KMS-11 (cell line): ENCODE measurements around the gene KCNQ1.

Experiments used
- H2AFZ ChIP-seq: fragments of 200-600 bp; sonication (generic); 2 replicates; pipeline ENCODE4 v1.6.1; 2016; ENCODE audit warnings: antibody characterized with exemption, mixed run types, low read depth
- H3K27ac ChIP-seq: fragments of 200-600 bp; sonication (generic); 2 replicates; pipeline ENCODE4 v1.6.1; 2016; ENCODE audit warnings: mild to moderate bottlenecking, mixed run types
- H3K27me3 ChIP-seq: fragments of 200-600 bp; sonication (generic); 2 replicates; pipeline ENCODE4 v1.6.1; 2017; ENCODE audit warnings: mild to moderate bottlenecking, low read depth, mixed run types, moderate library complexity; ENCODE audit not compliant: insufficient read depth
- H3K36me3 ChIP-seq: fragments of 200-600 bp; sonication (generic); 2 replicates; pipeline ENCODE4 v1.6.1; 2017; ENCODE audit warnings: mild to moderate bottlenecking, mixed run types; ENCODE audit not compliant: insufficient read depth
- H3K4me1 ChIP-seq: fragments of 200-600 bp; sonication (generic); 2 replicates; pipeline ENCODE4 v1.6.1; 2016; ENCODE audit warnings: mild to moderate bottlenecking, low read depth, mixed run types; ENCODE audit not compliant: poor library complexity, severe bottlenecking
- H3K4me2 ChIP-seq: fragments of 200-600 bp; sonication (generic); 2 replicates; pipeline ENCODE4 v1.7.0; 2016; ENCODE audit warnings: mild to moderate bottlenecking, mixed run types
- H3K4me3 ChIP-seq: fragments of 200-600 bp; sonication (generic); IDR thresholded peaks from 2 replicates; pipeline ENCODE4 v1.6.1; 2017; ENCODE audit warnings: low read depth, low read length, mixed read lengths; ENCODE audit not compliant: insufficient read depth
- H3K79me2 ChIP-seq: fragments of 200-600 bp; sonication (generic); 2 replicates; pipeline ENCODE4 v1.6.1; 2016; ENCODE audit warnings: low read depth, mixed run types; ENCODE audit not compliant: insufficient read depth
- H3K9ac ChIP-seq: fragments of 200-600 bp; sonication (generic); 2 replicates; pipeline ENCODE4 v1.6.1; 2016; ENCODE audit warnings: mild to moderate bottlenecking, mixed run types
- H4K20me1 ChIP-seq: fragments of 200-600 bp; sonication (generic); 2 replicates; pipeline ENCODE4 v1.6.1; 2016; ENCODE audit warnings: mild to moderate bottlenecking, mixed run types; ENCODE audit not compliant: insufficient read depth
- TF ChIP-seq, protein P1 (sequence below): fragments of 200-600 bp; sonication (generic); conservative IDR thresholded peaks from 2 replicates; pipeline ENCODE4 v1.6.1; 2017; ENCODE audit warnings: low read depth, mild to moderate bottlenecking, antibody characterized with exemption, low read length, moderate library complexity, mixed read lengths

Gene KCNQ1

DNA sequence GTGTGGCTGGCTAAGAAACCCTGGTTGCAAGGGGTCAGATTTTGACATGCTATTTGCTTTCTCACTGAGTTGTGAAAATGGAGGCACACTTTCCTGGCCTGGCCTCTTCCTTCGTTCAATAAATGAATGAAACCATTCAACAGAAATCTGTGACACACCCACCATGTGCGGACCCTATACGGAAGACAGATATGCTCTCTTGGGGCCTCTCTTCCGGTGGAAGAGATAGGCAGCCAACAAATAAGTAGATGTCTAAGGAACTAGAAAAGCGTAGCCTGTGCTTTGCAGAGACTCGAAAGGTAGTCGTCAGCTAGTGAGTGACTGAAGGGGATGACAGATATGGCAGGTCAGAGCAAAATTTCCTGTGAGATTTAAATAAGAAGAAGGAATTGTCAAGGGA, 249.7 kb downstream of the KCNQ1 start:
- Histone ChIP-seq H3K27ac (no peak overlapping the region), H4K20me1 (peaks cover 22% of the 10 kb centered on the region), H3K4me3 (no peak overlapping the region), H3K4me1 (peaks cover 79% of the 10 kb centered on the region), H3K4me2 (no peak overlapping the region; the same call in 1 of the 2 replicates), H3K27me3 (no peaks in the 10 kb centered on the region), H2AFZ (no peak overlapping the region), H3K9ac (no peak overlapping the region), H3K36me3 (no peaks in the 10 kb centered on the region), H3K79me2 (peaks cover 99% of the 10 kb centered on the region)
- TF ChIP-seq, protein P1, sequence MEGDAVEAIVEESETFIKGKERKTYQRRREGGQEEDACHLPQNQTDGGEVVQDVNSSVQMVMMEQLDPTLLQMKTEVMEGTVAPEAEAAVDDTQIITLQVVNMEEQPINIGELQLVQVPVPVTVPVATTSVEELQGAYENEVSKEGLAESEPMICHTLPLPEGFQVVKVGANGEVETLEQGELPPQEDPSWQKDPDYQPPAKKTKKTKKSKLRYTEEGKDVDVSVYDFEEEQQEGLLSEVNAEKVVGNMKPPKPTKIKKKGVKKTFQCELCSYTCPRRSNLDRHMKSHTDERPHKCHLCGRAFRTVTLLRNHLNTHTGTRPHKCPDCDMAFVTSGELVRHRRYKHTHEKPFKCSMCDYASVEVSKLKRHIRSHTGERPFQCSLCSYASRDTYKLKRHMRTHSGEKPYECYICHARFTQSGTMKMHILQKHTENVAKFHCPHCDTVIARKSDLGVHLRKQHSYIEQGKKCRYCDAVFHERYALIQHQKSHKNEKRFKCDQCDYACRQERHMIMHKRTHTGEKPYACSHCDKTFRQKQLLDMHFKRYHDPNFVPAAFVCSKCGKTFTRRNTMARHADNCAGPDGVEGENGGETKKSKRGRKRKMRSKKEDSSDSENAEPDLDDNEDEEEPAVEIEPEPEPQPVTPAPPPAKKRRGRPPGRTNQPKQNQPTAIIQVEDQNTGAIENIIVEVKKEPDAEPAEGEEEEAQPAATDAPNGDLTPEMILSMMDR: no peak

DNA sequence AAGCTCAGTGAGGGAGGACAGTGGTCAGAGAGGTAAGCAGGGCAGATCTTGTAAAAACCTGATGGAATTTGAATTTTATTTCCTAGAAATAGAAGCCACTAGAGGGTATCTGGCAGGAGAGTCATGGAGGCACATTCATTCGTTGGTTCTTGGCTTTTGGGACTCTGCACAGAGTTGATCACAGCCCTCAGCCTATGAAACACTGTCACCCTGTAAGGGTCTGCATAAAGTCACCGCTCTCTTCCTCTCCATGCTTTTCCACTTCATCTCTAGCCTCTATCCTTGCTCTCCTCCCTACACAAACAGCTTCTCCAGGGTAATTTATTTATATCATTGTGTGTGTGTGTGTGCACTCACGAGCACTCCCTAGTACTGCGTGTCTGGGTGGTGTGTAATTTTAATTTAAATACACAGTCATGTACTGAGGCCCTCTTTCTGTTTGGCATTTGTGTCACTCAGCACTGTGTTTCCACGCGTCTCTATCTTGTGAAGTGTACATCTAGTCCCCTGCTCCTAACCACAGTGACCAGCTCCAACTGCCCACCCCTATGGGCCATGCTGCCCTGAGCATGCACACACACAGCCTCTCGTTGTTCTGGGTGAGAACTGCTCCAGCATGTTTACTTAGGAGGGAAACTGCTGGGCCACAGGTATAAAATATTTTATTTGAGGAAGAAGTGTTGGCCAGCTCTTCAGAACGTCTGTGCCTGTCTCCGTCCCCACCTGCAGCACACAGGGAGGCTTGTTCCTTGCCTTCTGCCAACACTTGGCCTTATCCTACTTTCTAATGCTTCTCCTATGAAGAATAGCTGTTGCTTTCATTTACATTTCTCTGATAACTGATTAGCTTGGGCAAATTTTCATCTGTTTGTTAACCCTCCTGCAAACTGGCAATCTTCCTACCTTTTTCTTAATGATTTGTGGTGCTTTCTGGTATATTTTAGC, 250.5 kb downstream of the KCNQ1 start:
- Histone ChIP-seq H3K4me1 (peaks cover 71% of the 10 kb centered on the region), H3K4me2 (peak overlapping the region; percentile 13; the same call in 1 of the 2 replicates), H3K36me3 (no peaks in the 10 kb centered on the region), H3K27me3 (no peaks in the 10 kb centered on the region), H3K79me2 (peaks cover 94% of the 10 kb centered on the region), H4K20me1 (peaks cover 22% of the 10 kb centered on the region), H3K27ac (no peak overlapping the region), H2AFZ (no peak overlapping the region), H3K9ac (no peak overlapping the region), H3K4me3 (no peak overlapping the region)
- TF ChIP-seq, protein P1: no peak

GRCh38 chr11:2696455-2696854, 251.6 kb downstream of the KCNQ1 start:
- H3K4me1 ChIP-seq: peaks cover 68% of the 10 kb centered on the region

GRCh38 chr11:2697866-2698265, 253.1 kb downstream of the KCNQ1 start:
- peaks cover 22% of the 10 kb centered on the region for H4K20me1 ChIP-seq
- H3K9ac ChIP-seq: peak overlapping the region; percentile 92; the same call in 1 of the 2 replicates
- H3K4me2 ChIP-seq: peak overlapping the region; percentile 85
- TF ChIP-seq, protein P1: no peak
- H3K27ac ChIP-seq: no peak overlapping the region
- H3K4me1 ChIP-seq: peaks cover 56% of the 10 kb centered on the region
- H3K79me2 ChIP-seq: peaks cover 68% of the 10 kb centered on the region
- no peak overlapping the region for H3K4me3 ChIP-seq
- H3K27me3 ChIP-seq: no peaks in the 10 kb centered on the region
- H2AFZ ChIP-seq: no peak overlapping the region
- no peaks in the 10 kb centered on the region for H3K36me3 ChIP-seq

More at GRCh38 chr11:2696455-2696854, 251.6 kb downstream of the KCNQ1 start:
- Histone ChIP-seq H3K9ac (no peak overlapping the region), H4K20me1 (peaks cover 22% of the 10 kb centered on the region), H3K4me2 (peak overlapping the region; percentile 85), H3K27me3 (no peaks in the 10 kb centered on the region), H3K79me2 (peaks cover 82% of the 10 kb centered on the region), H3K4me3 (no peak overlapping the region), H3K27ac (no peak overlapping the region), H2AFZ (no peak overlapping the region), H3K36me3 (no peaks in the 10 kb centered on the region)
- TF ChIP-seq, protein P1: no peak
